ENCODE measurements around the gene NR2C1.
"Not testable (repeated sequence)": the region's sequence is repeated elsewhere in the genome, so short reads cannot be mapped to it uniquely, and the experiment has no call there.

- TF ChIP-seq POLR2AphosphoS5, POLR2A (IDR thresholded peaks at IDR 0.05; ENCODE audit: low read depth, low read length): not testable (repeated sequence)
These were observed 88.3 kb downstream of the NR2C1 start for GRCh38 chr12:94985099-94985498.

Measured in GM12891 (cell line).